DND-41 (cell line): Measurements from ENCODE around the gene PLVAP.
"Not testable (repeated sequence)": the region's sequence is repeated elsewhere in the genome, so short reads cannot be mapped to it uniquely, and the experiment has no call there.

ENCODE experiments used
- EZH2 ChIP-seq: IDR thresholded peaks from 3 replicates; pipeline ENCODE4 v1.6.1; 2012; ENCODE audit warnings: borderline replicate concordance, low read depth, mild to moderate bottlenecking, moderate library complexity, low read length, inconsistent platforms; ENCODE audit not compliant: severe bottlenecking
- TF ChIP-seq, protein P1 (sequence below): IDR thresholded peaks from 2 replicates; pipeline ENCODE4 v1.5.1; 2012; ENCODE audit warnings: borderline replicate concordance, low read length, moderate library complexity, mild to moderate bottlenecking; ENCODE audit not compliant: poor library complexity, severe bottlenecking; ENCODE audit errors: extremely low read depth

DNA sequence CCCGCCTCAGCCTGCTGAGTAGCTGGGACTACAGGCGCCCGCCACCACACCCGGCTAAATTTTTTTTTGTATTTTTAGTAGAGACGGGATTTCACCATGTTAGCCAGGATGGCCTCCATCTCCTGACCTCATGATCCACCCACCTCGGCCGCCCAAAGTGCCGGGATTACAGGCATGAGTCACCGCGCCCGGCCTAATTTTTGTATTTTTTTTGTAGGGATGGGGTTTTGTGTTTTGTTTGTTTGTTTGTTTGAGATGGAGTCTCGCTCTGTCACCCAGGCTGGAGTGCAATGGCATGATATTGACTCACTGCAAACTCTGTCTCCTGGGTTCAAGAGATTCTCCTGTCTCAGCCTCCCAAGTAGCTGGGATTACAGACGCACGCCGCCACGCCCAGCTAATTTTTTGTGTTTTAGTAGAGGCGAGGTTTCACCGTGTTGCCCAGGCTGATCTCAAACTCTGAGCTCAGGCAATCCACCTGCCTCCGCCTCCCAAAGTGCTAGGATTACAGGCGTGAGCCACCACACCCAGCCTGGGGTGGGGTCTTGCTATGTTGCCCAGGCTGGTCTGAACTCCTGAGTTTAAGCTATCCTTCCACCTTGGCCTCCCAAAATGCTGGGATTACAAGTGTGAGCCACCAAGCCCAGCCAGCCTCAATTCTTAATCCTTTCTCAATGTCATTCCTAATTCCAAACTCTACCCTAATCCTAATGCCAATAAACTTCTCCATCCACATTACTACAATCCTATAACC, 13.1 kb downstream of the PLVAP start:
- TF ChIP-seq, protein P1, sequence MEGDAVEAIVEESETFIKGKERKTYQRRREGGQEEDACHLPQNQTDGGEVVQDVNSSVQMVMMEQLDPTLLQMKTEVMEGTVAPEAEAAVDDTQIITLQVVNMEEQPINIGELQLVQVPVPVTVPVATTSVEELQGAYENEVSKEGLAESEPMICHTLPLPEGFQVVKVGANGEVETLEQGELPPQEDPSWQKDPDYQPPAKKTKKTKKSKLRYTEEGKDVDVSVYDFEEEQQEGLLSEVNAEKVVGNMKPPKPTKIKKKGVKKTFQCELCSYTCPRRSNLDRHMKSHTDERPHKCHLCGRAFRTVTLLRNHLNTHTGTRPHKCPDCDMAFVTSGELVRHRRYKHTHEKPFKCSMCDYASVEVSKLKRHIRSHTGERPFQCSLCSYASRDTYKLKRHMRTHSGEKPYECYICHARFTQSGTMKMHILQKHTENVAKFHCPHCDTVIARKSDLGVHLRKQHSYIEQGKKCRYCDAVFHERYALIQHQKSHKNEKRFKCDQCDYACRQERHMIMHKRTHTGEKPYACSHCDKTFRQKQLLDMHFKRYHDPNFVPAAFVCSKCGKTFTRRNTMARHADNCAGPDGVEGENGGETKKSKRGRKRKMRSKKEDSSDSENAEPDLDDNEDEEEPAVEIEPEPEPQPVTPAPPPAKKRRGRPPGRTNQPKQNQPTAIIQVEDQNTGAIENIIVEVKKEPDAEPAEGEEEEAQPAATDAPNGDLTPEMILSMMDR: not testable (repeated sequence)
- not testable (repeated sequence) for TF ChIP-seq EZH2
